Liver (tissue), 9 donors: ENCODE data around the gene ZBTB18. TPM values are rescaled to one million over a fixed set of nuclear protein-coding genes. Genes with fewer than 3 reads are reported as not detected.

Source experiments
- DNase-seq: peaks from one replicate; pipeline ENCODE4 v3.0.0-alpha.2; 2017; ENCODE audit warnings: low spot score
- H3K27ac ChIP-seq, 2 donors: one replicate each; pipeline ENCODE4 v1.7.0; 2013; ENCODE audit warnings: inconsistent platforms in 2 of 2, low read length in 2 of 2, control low read depth in 1 of 2, low read depth in 1 of 2, mild to moderate bottlenecking in 1 of 2
- H3K27me3 ChIP-seq, 4 donors: one replicate each; pipeline versions ENCODE4 v1.6.1 to v1.7.0; 2013; ENCODE audit warnings: low read length in 3 of 4, inconsistent platforms in 1 of 4, mild to moderate bottlenecking in 1 of 4, moderate library complexity in 1 of 4; ENCODE audit not compliant: control insufficient read depth in 4 of 4, insufficient read depth in 4 of 4
- H3K36me3 ChIP-seq, 4 donors: one replicate each; pipeline versions ENCODE4 v1.6.1 to v1.7.0; 2013; ENCODE audit warnings: low read length in 3 of 4, mild to moderate bottlenecking in 3 of 4, low read depth in 1 of 4, moderate library complexity in 1 of 4; ENCODE audit not compliant: control insufficient read depth in 4 of 4, insufficient read depth in 3 of 4
- H3K4me1 ChIP-seq, 4 donors: one replicate each; pipeline versions ENCODE4 v1.6.1 to v1.7.0; 2013; ENCODE audit warnings: low read length in 3 of 4, mild to moderate bottlenecking in 3 of 4, moderate library complexity in 1 of 4; ENCODE audit not compliant: control insufficient read depth in 4 of 4, insufficient read depth in 4 of 4
- H3K4me3 ChIP-seq, 3 donors: one replicate each; pipeline versions ENCODE4 v1.6.1 to v1.7.0; 2013; ENCODE audit warnings: low read length in 3 of 3, control low read depth in 1 of 3, low read depth in 1 of 3, mild to moderate bottlenecking in 1 of 3
- H3K9ac ChIP-seq, 2 donors: one replicate each; pipeline ENCODE4 v1.7.0; 2013; ENCODE audit warnings: low read length in 2 of 2, mild to moderate bottlenecking in 2 of 2, moderate library complexity in 2 of 2, control low read depth in 1 of 2, low read depth in 1 of 2
- H3K9me3 ChIP-seq, 4 donors: one replicate each; pipeline versions ENCODE4 v1.6.1 to v1.7.0; 2013; ENCODE audit warnings: low read length in 3 of 4; ENCODE audit not compliant: control insufficient read depth in 4 of 4
- ATF3 ChIP-seq: IDR thresholded peaks from 2 replicates; pipeline ENCODE4 v1.6.1; 2016; ENCODE audit warnings: antibody characterized with exemption
- CTCF ChIP-seq: fragments of 150-350 bp; IDR thresholded peaks from 2 replicates; pipeline ENCODE4 v1.5.1; 2017; ENCODE audit warnings: improper control_type of control experiment, low read depth, low read length; ENCODE audit not compliant: missing input control
- EGR1 ChIP-seq, 2 donors: IDR thresholded peaks; 2 replicates each; pipeline ENCODE4 v1.6.1; 2016 to 2018; ENCODE audit warnings: antibody characterized with exemption in 2 of 2, low read depth in 2 of 2
- FOXA1 ChIP-seq: IDR thresholded peaks from 2 replicates; pipeline ENCODE4 v1.6.1; 2016; ENCODE audit warnings: antibody characterized with exemption
- FOXA2 ChIP-seq: IDR thresholded peaks from 2 replicates; pipeline ENCODE4 v1.6.1; 2016; ENCODE audit warnings: antibody characterized with exemption
- GABPA ChIP-seq, 2 donors: IDR thresholded peaks in 1 of 2; conservative IDR thresholded peaks in 1 of 2; 2 replicates each; pipeline ENCODE4 v1.6.1; 2016; ENCODE audit warnings: antibody characterized with exemption in 2 of 2, mild to moderate bottlenecking in 1 of 2, moderate library complexity in 1 of 2
- HNF4A ChIP-seq, 2 donors: conservative IDR thresholded peaks; 2 replicates each; pipeline ENCODE4 v1.6.1; 2016; ENCODE audit warnings: antibody characterized with exemption in 2 of 2, mild to moderate bottlenecking in 2 of 2
- HNF4G ChIP-seq: IDR thresholded peaks from 2 replicates; pipeline ENCODE4 v1.6.1; 2016; ENCODE audit warnings: antibody characterized with exemption
- JUND ChIP-seq, 2 donors: IDR thresholded peaks; 2 replicates each; pipeline ENCODE4 v1.6.1; 2016; ENCODE audit warnings: antibody characterized with exemption in 2 of 2
- MAX ChIP-seq: IDR thresholded peaks from 2 replicates; pipeline ENCODE4 v1.6.1; 2016; ENCODE audit warnings: antibody characterized with exemption
- NR2F2 ChIP-seq: IDR thresholded peaks from 2 replicates; pipeline ENCODE4 v1.6.1; 2016; ENCODE audit warnings: antibody characterized with exemption
- RAD21 ChIP-seq, 2 donors: IDR thresholded peaks; 2 replicates each; pipeline ENCODE4 v1.6.1; 2016; ENCODE audit warnings: antibody characterized with exemption in 2 of 2, mild to moderate bottlenecking in 2 of 2
- REST ChIP-seq: IDR thresholded peaks from 2 replicates; pipeline ENCODE4 v1.6.1; 2016; ENCODE audit warnings: antibody characterized with exemption, mild to moderate bottlenecking
- RXRA ChIP-seq, 2 donors: IDR thresholded peaks; 2 replicates each; pipeline ENCODE4 v1.6.1; 2017 to 2018; ENCODE audit warnings: antibody characterized with exemption in 2 of 2, mild to moderate bottlenecking in 1 of 2
- SP1 ChIP-seq: IDR thresholded peaks from 2 replicates; pipeline ENCODE4 v1.6.1; 2018; ENCODE audit warnings: antibody characterized with exemption, mild to moderate bottlenecking
- TAF1 ChIP-seq: conservative IDR thresholded peaks from 2 replicates; pipeline ENCODE4 v1.6.1; 2016; ENCODE audit warnings: antibody characterized with exemption, mild to moderate bottlenecking
- YY1 ChIP-seq: IDR thresholded peaks from 2 replicates; pipeline ENCODE4 v1.6.1; 2016; ENCODE audit warnings: antibody characterized with exemption, mild to moderate bottlenecking
- ZBTB33 ChIP-seq: IDR thresholded peaks from 2 replicates; pipeline ENCODE4 v1.6.1; 2016; ENCODE audit warnings: antibody characterized with exemption
- WGBS: extraction: QIAGEN DNeasy Blood & Tissue Kit; methylation state at CpG from one replicate; pipeline ENCODE4 v1.1.7; 2013; 5-methylcytosine and 5-hydroxymethylcytosine counted together
- polyA plus RNA-seq, 2 donors: library from polyadenylated mRNA; stranded (reverse) in 1 of 2; unstranded in 1 of 2; fragments of 200-250 nt in 1 of 2; fragments of >200 nt in 1 of 2; fragmentation: Nextera tagmentation in 1 of 2; extraction: Ambion mirVana in 1 of 2; gene quantifications; one replicate each; pipeline versions ENCODE4 v1.2.1 to v1.2.3, GENCODE V29; 2013 to 2015
- total RNA-seq, 2 donors: library from RNA; depleted of rRNA; stranded (reverse); fragments of >200 nt; gene quantifications; one replicate each; pipeline ENCODE4 v1.2.3, GENCODE V29; 2014
- donor health status: healthy.
- donor health status: healthy.
- donor health status: healthy.
- donor health status: healthy.
- donor health status: healthy.

ZBTB18 gene
- total and polyA plus RNA-seq, 4 donors = 1.2 to 18.3 (median 5.7) TPM

GRCh38 chr1:244095529-244095911 lies 44.4 kb downstream of the ZBTB18 start:
- TF ChIP-seq NR2F2 (no peak), YY1 (peak; percentile 57), HNF4A (conservative IDR thresholded peaks at IDR 0.05) (peak in 1 of 2 donors; percentile 42), RAD21 (IDR thresholded peaks at IDR 0.05) (no peak), EGR1 (IDR thresholded peaks at IDR 0.05; ENCODE audit: low read depth in 2 of 2) (no peak), FOXA2 (peak; percentile 77), ATF3 (no peak), FOXA1 (peak; percentile 80), JUND (IDR thresholded peaks at IDR 0.05) (no peak), RXRA (IDR thresholded peaks at IDR 0.05) (peak; percentile 79), SP1 (no peak), TAF1 (no peak), CTCF (no peak), GABPA (IDR thresholded peaks at IDR 0.05 in 1 of 2, conservative IDR thresholded peaks at IDR 0.05 in 1 of 2) (no peak), MAX (peak; percentile 40), ZBTB33 (no peak), HNF4G (no peak), REST (no peak)
- WGBS = 36% methylated on average over 4 of the region's 4 CpGs
- Histone ChIP-seq H3K27me3 (no peaks in the 10 kb centered on the region), H3K9ac (no peak overlapping the region), H3K27ac (peak overlapping the region; percentile 83 to 87), H3K4me1 (peaks cover 15 to 50% (median 34%) of the 10 kb centered on the region in 4 donors), H3K4me3 (no peak overlapping the region), H3K36me3 (no peaks in the 10 kb centered on the region), H3K9me3 (peaks cover 0 to 2% (median 0%) of the 10 kb centered on the region in 4 donors)
- DNase-seq = peak; percentile 31
